ENCODE data around the gene SLC6A3.
A peak's percentile ranks its signal among the peaks of the same experiment; 100 is the strongest.

The SLC6A3 gene

DNA sequence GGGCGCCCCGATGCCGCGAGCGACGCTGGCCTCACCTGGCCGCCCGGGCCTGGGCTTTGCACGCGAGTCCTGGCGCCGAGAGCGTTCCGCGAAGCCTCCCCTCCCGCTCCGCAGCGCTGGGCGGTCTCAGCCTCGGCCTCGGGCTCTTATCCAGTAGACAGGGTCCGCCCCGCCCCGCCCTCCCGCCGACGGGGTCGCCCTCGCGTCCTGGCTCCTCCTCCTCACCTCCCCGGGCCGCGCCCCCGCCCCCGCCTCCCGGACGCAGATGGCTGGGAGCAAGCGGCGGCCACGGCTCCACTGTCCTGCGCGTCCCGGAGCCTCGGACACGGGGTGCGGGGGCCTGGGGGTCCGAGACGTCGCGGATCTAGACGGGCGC lies at the start of gene SLC6A3:
TSS of gene SLC6A3 (minus strand) at position 128 of the 376 bp plus-strand sequence. CDS start 2,243 bp downstream, outside the sequence.
- peak; percentile 29 for DNase-seq

DNA sequence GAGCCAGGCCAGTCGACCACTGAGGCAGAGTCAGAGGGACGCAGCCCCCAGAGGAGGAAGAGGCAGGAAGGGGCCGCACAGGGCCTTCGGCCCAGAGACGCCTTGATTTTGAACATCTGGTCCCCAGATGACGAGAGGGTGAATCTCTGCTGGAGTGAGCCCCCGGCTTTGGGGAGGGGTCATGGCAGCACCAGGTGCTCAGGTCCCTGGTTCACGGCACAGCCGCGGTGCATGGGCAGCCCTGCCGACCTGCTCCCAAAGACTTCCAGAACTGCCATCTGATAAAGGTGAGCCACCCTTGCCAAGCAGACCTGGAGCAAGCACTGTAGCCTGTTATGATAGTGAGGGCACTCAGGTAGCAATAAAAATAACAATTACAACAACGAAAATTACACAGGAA lies 48.7 kb upstream of the SLC6A3 start:
- DNase-seq, result no peak

DNA sequence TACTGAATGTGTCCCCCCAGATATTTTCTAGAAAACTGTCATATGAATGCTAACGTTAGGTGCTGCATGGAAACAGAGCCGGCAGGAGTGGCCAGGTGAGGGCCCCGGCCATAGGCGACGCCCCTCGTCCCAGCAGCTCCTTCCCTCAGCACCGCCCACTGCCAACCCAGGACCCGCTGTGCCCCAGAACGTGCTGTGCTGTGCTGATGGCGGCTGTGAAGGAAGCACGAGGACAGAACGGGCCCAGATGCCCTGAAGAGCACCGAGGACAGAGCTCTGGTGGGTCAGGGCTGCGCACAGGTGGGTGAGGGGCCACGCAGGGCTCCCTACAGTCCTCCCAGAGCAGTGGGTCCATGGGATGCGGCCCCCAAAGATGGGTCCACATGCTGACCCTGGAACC lies 48.2 kb upstream of the SLC6A3 start:
- DNase-seq, result no peak

DNA sequence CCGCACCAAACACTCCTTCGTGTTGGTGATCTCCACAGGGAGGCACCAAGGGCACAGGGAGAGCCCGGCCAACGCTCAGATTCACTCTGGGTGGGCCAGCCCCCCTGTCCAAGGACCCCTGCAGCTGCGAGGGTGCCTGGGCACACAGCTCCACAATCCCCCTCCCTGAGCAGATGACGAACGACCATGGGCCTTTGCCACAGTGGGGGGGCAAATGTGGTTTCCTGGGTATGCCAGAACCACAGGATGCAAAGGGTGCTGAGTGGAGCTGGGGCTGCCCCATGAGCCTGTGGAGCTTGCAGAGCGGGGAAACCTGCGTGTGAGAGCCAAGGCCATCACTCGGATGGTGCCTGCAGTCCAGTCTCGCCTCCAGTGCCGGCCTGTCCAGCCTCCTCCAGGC lies 47.5 kb upstream of the SLC6A3 start:
- DNase-seq, result no peak

DNA sequence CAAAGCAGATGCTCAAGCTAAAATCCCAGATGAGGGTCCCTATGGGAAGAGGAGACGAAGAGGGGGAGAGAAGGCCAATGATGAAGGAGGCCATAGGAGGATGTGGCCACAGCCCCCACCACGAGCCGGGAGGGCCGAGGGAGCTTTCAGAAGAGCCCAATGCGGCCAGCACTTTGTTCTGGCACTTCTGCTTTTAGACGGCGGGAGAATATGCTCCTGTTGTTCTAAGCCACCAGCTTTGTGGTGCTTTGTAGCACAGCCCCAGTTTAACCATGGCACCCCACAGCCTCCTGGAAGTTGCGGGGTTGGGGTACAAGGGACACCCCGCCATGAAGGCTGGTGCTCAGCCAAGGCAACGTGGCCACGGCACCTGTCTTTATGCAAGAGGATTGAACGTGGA lies 45.1 kb upstream of the SLC6A3 start:
- no peak for DNase-seq

DNA sequence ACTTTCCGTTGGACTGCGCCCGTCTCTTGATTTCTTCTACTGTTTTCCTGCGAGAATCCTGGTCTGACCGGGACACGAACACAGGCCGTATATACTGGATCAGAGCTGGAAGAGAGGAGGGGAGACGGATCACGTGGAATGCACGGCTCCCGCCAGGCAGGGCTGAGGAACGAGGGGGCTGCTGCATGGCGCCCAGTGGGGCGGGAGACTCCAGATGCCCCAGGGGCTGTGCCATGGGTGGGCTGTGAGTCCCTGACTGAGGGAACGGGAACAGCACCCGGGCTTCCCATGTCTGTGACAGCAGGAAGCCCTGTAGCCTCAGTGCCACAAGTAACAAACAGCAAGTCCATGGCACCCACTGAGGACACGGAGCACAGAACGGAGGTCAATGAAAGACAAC lies 44.5 kb upstream of the SLC6A3 start:
- DNase-seq, result no peak

DNA sequence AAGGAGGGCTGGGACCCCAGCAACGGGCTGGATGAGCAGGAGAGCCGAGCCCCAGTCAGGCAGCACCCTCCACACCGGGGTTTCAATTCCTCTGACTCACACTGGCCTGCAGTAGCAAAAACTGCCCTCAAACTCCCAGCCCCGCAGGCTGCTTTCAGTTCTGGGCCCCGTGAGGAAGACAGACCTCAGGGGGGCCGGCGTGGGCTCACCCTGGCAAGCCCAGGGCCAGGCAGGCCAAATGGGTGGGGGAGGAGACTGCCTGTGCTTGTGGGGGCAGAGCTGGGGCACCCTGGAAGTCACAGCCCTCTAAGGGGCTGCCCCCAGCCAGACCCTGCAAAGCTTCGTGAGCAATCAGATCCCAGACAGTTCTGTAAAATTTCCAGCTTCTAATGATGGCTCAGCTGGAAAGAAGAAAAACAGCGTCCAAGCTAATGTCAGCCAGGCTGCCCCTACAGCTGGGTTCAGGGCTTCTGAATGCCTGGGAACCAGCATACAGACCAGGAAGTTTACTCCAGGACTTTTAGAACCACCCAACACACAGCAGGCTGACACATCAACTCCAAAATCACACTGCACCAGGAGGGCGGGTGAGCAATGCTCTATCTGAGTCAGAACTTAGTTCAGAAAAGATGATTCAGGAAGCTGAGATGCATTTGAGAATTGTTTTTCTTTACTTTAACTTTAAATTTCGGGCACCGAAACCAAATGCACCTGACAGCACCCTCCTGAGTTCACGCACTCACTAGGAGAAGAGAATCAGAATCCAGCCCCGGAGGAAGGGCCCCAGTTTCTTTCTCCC lies 43.8 kb upstream of the SLC6A3 start:
- DNase-seq, result no peak

DNA sequence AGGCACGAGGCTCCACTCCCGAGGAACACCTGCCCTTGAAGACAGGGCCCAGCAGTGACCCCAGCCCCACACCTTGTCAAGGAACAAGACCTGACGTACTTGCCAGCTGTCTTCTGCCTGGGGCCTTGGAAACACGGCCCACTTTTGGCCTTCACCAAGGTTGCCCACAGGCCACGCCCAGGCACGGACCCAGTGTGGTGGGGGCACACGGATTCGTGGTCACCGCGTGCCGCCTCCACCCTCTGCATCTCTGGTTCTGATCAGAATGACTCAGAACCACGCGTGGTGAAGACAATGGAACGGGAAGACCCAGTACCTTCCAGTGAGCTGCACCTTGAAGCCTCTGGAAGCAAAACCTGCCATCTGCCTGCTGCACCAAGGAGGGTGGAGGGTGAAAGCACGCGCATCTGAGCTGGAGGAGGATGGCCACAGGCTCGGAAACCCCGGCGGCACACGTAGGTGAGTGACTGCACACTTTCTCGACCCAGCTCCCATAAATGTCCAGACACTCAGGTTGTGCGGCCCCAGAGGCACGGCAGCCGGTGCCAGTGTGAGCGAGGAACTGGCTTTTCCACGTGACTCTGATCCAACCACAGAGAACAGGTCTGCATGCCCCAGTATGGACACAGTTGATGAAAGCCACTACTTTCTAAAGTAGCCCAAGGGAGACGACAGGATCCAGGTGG lies 42.0 kb upstream of the SLC6A3 start:
- DNase-seq, result no peak

DNA sequence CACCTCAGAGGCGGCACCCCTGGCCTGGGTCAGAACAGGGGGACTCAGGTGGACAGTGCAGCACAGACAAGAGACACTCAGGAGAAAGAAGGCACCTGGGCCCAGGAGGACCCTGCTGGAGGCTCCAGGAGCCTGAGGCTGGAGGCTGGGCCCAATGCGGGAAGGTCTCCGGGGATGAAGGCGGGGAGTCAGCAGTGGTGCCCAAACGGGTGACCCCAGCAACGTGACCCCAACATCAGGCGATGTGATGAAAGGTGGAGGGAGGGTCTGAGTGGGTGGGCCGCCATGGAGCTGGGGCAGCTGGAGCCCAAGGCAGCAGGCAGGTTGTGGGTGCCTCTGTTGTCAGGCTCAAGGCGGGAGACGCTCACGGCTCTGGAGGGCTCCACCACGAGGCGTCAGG lies 41.0 kb upstream of the SLC6A3 start:
- DNase-seq, result no peak

DNA sequence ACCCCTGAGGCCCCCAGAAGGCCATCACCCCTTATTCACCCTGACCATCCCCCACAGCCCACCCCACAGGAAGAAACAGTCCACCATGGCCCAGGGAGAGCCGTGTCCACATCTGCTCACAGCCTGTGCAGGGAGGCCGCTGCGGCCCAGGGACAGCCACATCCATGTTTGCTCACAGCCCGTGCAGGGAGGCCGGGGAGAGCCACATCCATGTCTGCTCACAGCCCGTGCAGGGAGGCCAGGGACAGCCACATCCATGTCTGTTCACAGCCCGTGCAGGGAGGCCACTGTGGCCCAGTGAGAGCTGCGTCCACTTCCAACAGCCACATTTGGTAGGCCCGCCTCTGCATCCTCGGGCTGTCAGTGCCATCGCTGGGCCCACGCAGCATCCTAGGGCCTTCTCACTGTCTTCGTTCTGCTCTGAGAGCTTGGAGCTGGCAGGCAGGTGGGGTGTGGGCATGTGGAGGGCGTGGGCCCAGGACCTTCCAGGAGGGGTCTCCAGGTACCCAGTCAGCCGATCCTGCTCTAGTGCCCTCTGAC lies 40.4 kb upstream of the SLC6A3 start:
- no peak for DNase-seq

DNA sequence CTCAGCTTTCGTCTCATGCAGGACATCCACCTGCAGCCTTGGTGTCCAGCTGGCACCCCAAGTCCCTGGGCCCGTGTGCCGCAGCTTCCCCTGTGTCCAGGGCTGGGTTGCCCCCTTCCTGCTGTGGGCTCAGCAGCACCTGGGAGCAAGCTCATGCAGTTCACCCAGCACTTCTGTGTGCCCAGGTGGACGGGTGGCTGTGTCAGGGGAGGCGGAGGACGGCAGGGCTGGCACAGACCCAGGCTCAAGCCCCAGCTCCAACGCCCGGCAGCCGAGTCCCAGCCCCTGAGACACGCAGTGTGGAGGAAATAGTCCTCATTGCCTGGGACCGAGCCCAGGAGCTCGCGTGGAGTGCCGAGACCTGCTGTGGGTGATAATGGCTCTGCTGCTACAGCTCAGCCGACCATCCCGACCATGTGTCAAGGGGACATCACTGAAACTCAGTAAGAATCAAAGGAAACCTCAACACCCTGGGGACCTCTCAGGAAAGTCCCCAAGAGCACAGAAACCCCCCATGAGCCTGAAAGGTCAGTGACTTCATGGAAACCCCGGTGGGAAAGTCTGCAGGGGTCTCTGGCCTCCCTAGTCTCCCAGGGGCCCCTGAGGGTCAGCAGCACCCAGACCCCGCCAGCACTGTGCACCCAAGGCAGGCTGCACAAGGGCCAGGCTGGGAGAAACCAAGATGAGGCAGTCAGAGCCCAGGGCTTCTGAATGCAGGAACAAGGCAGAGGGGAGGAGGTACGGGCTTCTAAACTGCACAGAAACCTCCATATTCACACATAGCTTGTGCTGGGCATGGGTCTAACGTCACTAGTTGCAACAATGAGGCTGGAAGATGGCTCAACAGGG lies 39.7 kb upstream of the SLC6A3 start:
- DNase-seq, result no peak

DNA sequence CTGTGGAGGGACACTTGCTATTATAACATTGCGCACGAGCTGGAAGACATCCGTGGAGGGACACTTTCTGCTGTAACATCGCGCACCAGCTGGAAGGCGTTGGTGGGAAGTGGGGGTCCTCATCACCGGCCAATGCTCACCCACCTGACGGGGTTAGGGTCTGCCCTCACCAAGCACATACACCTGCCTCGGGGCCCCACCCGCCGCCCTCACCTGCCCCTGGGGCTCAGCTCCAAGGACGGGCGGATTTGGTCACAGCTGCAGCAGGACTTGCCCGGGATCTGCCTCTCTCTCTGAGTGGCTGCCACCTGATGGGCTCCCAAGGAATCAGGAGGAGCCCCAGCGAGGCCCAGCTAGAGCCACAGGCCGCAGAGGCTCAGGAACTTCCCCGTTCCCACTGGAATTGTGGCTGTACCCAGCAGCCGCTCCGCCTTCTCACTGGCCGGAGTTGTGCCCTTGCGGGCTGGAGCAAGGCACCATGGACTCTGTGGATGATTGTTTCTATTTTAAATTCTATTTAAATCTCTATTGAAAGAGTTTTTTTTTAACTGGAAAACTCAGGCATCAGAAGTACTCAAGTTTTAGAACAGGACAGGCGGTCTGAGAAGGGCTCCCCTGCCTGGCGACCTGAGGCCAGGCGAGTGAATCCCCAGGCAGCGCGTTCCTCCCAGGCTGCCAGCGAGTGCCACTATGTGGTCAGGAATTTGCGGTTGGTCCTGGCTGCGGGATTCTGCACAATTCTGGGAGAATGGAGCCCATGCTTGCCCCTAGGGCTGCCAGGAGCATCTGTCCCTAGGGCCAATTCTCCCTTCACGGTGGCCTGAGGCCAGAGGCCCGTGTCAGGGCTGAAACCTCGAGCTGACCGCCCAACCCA lies 38.9 kb upstream of the SLC6A3 start:
- DNase-seq, result no peak

DNA sequence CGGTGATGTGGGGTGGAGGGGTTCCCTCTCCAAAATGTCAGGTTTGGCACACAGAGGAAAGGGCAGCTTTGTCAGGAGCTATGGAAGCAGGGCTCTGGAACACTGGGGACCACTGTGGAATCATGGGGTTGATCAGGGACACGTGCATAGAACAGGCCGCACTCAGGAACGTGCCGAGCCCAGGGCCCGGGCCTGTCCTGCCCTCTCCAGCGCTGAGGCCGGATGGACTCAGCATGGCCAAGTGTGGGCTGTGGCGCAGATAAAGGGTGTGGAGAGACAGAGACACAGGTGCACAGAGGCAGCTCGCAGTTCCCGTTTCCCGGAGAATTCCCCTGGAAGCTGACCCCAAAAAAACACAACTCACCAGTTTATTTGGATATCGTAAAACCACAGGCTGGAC lies 37.8 kb upstream of the SLC6A3 start:
- DNase-seq, result no peak

DNA sequence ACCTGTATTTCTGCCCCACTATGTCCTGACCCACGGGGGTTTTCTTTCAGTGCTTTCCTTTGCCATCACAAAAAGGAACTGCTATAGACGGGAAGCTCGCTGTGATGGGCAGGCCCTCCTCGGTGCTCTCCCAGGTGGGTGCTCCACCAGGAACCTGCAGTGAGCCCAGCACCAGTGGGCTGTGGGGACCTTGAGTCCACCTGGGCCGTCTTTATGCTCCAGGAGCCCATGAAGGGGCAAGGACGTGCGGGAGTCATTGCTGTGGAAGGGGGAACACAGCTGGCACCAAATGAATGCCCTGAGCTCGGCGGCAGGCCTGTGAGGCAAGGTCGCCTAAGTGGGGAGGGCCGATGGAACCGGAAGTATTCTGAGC lies 36.7 kb upstream of the SLC6A3 start:
- DNase-seq, result no peak

DNA sequence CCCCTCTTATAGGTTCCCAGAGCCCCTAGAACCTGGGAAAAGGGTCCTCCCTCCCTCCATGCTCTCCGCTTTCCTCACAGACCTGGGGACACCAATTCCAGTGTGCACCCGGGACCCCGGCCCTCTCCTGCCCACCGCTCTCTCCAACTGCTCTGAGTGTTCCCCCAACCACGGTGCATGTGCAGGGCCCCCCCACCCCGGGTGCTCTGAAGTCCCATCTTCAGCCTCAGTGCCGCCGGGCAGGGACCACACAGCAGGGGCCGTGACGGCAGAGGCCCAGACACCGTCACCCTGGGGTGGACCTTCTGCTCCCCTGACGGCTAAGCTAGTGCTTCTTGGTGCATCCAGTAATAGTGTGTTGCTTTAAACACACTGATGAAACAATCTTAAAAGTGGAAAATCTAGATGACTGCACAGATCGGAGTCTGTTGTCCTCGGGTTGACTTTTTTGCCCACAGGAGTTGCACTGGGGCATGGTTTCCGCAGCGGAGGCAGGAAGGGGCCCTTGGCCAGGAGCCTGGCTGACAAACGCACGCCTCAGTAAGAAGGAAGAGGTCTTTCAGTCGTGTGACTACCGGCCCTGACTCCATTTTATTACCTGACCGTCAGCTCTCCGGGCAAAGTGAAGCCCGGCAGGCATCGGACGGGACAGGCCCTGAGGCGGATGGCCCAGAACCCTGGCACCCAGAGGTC lies 36.2 kb upstream of the SLC6A3 start:
- no peak for DNase-seq

DNA sequence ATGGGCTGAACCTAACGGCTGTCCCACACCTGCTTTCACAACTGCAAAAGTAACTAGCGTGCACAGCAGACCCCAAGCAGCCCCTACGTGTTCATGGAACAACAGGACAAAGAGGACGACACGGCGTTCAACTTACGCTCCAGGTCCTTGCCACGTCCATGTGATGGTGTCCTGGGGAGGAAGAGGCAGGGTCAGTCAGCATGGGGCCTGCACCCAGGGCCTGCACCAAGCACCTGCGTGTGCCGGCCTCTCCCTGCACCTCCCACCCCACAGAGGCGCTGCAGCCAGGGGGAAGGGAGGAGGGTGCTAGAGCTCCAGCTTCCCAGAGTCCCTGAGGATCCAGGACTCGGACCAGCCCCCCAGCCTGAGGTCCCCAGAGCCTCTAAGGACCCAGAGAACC lies 35.6 kb upstream of the SLC6A3 start:
- DNase-seq, result no peak

DNA sequence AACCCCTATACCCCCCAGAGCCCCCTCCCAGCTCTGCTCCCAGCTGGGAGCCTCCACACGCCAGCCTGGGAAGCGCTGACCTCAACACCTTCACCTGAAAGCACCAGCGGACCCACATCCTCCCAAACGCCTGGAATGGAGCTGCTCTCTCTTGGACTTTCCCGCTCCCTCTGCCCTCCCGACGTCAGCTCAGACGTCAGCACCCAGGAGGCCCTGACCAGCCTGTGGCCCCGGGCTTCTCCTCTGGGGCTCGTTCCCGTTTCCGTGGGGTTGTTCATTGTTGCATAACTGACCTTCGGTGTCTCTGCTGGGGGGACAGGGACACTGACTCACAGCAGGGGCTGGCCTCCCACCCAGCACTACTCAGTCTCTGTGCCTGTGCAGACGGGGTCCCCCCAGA lies 35.0 kb upstream of the SLC6A3 start:
- DNase-seq, result no peak

DNA sequence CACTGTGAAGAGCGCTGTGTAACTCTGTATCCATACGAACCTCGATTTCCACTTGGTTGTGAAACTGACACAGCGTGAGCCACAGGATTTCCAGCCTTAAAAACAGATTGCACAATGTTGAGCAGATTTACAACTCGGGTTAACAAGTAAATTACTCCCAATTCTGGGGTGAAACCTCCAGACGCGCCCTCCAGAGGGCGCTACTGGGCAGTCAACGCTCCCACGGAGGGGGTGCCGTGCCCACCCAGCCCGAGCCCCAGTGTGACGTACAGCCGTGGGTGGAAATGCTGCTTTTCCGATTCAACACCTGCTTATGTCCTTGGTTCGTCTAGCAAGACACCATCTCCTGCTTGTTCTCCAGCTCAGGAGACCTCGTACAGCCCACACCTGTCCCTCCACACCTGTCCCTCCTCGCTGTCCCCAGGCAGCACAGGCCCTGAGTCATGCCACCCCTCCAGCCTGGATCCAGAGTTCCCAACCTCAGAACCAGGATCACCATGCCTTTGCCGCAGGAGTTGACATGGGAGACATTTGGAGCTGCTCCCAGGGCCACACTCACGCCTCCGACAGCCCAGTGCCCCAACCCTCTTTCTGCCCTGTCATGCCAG lies 34.4 kb upstream of the SLC6A3 start:
- DNase-seq, result peak; percentile 6

DNA sequence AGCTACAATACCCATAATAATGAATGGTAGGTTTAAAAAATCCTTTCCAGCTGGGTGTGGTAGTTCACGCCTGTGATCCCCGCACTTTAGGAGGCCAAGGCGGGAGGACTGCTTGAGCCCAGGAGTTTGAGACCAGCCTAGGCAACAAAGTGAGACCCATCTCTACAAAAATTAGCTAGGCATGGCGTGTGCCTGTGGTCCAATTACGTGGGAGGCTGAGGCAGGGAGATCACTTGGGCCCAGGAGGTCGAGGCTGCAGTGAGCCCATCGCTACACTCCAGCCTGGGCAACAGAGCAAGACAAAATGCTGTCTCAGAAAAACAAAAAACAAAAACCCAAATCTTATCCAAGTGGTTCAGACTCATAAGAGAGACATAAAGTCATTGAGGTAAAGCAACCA lies 33.8 kb upstream of the SLC6A3 start:
- no peak for DNase-seq

DNA sequence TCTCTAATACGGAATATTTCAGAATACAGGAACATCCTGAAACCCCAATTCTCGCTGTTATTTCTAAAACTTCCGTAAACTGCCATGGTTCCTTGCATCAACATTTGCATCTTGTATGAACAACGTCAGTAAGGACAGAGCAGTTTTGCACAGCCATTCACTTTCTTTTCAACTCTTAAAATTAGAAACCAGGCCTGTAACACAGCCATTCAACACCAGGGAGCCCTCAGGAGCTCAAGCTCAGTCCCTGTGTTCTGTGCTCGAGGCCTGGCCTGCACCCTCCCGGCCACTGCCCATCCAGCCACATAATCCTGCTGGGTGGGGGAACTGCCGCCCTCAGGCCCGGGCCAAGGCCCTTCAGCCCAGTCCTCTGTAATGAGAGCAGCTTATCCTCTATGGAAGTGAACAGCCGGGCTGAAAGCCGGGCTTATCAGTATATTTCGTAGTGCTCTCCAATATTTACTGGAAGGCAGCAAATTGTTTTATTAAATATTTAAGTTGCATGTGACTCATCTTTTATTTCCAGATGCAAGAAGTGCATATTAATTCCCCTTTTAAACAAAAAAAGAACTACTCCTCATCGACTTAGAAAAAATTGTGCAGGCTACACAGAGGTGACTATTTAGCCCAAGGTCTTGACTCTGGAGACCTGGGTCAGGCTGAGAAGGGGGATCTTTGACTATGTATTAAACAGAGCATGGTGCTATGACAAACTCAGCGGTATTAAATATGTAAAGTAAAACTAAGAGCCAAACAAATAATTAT lies 33.2 kb upstream of the SLC6A3 start:
- no peak for DNase-seq

DNA sequence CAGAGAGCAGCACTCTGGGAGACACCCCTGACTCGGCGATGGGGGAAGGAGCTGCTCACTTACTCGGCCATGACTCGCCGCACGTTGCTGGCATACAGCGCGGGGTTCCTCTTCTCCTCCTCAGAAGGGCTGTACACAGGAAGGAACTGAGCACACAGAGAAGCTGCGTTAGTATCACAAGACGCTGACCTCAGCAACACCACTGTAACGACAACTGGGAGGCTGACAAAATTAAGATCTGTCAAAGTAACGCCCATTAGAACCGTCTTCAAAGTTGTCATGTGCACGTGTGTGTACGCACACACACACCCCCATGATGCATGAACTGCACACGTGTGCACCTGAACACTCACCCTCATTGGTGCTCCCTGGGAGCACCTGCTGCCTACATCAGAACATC lies 32.1 kb upstream of the SLC6A3 start:
- no peak for DNase-seq
